Natural killer cell (primary cell): Measurements from ENCODE around the gene HPCA. TPM values are rescaled to one million over a fixed set of nuclear protein-coding genes. Genes with fewer than 3 reads are reported as not detected.

Experiments used
- ATAC-seq, 3 donors: fragments of 150-1000 bp in 2 of 3; fragments of 200-7000 bp in 1 of 3; cut with Tn5 transposase; 1 replicate in 1 of 3; 2 replicates in 2 of 3; pipeline ENCODE4 v1.10.0; 2021; ENCODE audit warnings: mild to moderate bottlenecking in 2 of 3, moderate library complexity in 2 of 3
- DNase-seq, 2 donors: peaks; one replicate each; pipeline versions ENCODE4 v3.0.0 to v3.0.0-alpha.2; 2013 to 2021; ENCODE audit warnings: mixed read lengths in 1 of 2
- H3K27ac ChIP-seq: one replicate; pipeline ENCODE4 v1.5.1; 2013; ENCODE audit warnings: mild to moderate bottlenecking, low read length
- H3K27me3 ChIP-seq: one replicate; pipeline ENCODE4 v1.6.1; 2013; ENCODE audit warnings: low read length; ENCODE audit not compliant: control insufficient read depth, insufficient read depth
- H3K36me3 ChIP-seq: one replicate; pipeline ENCODE4 v1.6.1; 2013; ENCODE audit warnings: low read length; ENCODE audit not compliant: control insufficient read depth, insufficient read depth
- H3K4me1 ChIP-seq: one replicate; pipeline ENCODE4 v1.6.1; 2013; ENCODE audit warnings: low read length; ENCODE audit not compliant: control insufficient read depth, insufficient read depth
- H3K4me3 ChIP-seq: one replicate; pipeline ENCODE4 v1.5.1; 2013; ENCODE audit warnings: low read length
- H3K9me3 ChIP-seq: one replicate; pipeline ENCODE4 v1.6.1; 2013; ENCODE audit warnings: low read length; ENCODE audit not compliant: control insufficient read depth, insufficient read depth
- H3K27ac Mint-ChIP-seq, 2 donors: one replicate each; pipeline ENCODE4 v1.8.0; 2022; ENCODE audit warnings: mild to moderate bottlenecking in 2 of 2, mixed read lengths in 2 of 2, moderate library complexity in 1 of 2
- H3K27me3 Mint-ChIP-seq, 2 donors: one replicate each; pipeline ENCODE4 v1.8.0; 2022; ENCODE audit warnings: low read depth in 2 of 2, mixed read lengths in 2 of 2
- H3K36me3 Mint-ChIP-seq: one replicate; pipeline ENCODE4 v1.8.0; 2022; ENCODE audit warnings: mixed read lengths
- H3K4me1 Mint-ChIP-seq, 2 donors: one replicate each; pipeline ENCODE4 v1.8.0; 2022; ENCODE audit warnings: mixed read lengths in 2 of 2
- H3K4me3 Mint-ChIP-seq: one replicate; pipeline ENCODE4 v1.8.0; 2022; ENCODE audit warnings: mild to moderate bottlenecking, moderate library complexity, mixed read lengths
- H3K9me3 Mint-ChIP-seq, 2 donors: one replicate each; pipeline ENCODE4 v1.8.0; 2022; ENCODE audit warnings: mixed read lengths in 2 of 2
- WGBS: methylation state at CpG from one replicate; pipeline ENCODE4 v1.1.7; 2013; ENCODE audit warnings: missing lambda C conversion rate; ENCODE audit not compliant: insufficient coverage; 5-methylcytosine and 5-hydroxymethylcytosine counted together
- intact Hi-C: fragments of 100-400 bp; cut with micrococcal nuclease; formaldehyde crosslinking; loops from one replicate; pipeline ENCODE4 v1.14.2; 2022
- total RNA-seq, 4 donors: library from RNA; stranded (reverse); fragments of 120-200 nt in 1 of 4; gene quantifications; one replicate each; pipeline versions ENCODE4 v1.2.3 to v1.2.4, GENCODE V29; 2013 to 2022
- TF ChIP-seq, protein P1 (sequence below): fragments of 200-600 bp; IDR thresholded peaks from one replicate; pipeline ENCODE4 v1.8.0; 2022; ENCODE audit warnings: antibody characterized with exemption

Gene HPCA
- total RNA-seq, 3 donors from 2014 or later (not counting 1 experiment from before 2014, with no cell fraction given): 0.59 TPM; not detected in 2

DNA sequence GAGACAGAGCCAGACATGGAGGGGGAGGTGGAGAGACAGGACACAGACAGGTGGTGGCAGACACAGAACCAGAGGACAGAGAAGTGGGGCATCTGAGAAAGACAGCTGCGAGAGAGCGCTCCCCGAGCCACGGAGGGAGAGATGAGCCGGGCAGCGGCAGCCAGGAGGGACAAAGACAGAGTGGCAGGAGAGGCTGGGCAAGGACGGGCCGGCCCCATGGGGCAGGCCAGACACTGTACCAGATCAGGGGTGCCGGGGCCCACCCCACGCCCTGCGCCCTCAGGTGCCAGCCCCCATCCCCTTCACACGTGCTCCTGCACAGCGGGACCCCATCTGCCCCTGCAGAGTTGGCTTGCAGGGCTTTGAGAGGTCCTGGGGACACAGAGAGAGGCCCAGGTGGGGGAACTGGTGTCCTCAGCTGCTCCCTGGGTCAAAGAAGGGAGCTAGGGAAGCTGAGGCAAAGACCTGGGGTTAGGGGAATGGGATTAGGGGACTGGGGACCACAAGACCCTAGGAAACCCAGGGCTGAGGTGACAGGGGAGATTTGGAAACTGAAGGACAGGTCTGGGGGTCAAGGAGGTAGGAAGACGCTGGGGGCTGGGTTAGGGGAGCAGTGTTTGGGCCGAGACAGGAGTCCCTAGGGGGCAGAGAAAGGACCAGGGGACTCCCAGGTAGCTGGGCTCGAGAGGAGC, 16.2 kb upstream of the HPCA start:
- Mint-ChIP-seq H3K27ac (peak overlapping the region in 1 of 2 donors; percentile 75), H3K4me3 (peak overlapping the region; percentile 68), H3K36me3 (no peaks in the 10 kb centered on the region), H3K27me3 (peaks cover 18 to 32% of the 10 kb centered on the region in 2 donors), H3K4me1 (peaks cover 0 to 26% of the 10 kb centered on the region in 2 donors), H3K9me3 (no peaks in the 10 kb centered on the region)
- intact Hi-C loops: loop anchor here (10.0 kb wide), 1 partner anchor 425 kb away; no protein-coding TSS in a partner anchor
- Histone ChIP-seq H3K36me3 (no peaks in the 10 kb centered on the region), H3K27ac (no peak overlapping the region), H3K4me3 (no peak overlapping the region), H3K27me3 (peaks cover 24% of the 10 kb centered on the region), H3K9me3 (no peaks in the 10 kb centered on the region), H3K4me1 (peaks cover 26% of the 10 kb centered on the region)
- ATAC-seq (no peak), DNase-seq (no peak)
- TF ChIP-seq, protein P1, sequence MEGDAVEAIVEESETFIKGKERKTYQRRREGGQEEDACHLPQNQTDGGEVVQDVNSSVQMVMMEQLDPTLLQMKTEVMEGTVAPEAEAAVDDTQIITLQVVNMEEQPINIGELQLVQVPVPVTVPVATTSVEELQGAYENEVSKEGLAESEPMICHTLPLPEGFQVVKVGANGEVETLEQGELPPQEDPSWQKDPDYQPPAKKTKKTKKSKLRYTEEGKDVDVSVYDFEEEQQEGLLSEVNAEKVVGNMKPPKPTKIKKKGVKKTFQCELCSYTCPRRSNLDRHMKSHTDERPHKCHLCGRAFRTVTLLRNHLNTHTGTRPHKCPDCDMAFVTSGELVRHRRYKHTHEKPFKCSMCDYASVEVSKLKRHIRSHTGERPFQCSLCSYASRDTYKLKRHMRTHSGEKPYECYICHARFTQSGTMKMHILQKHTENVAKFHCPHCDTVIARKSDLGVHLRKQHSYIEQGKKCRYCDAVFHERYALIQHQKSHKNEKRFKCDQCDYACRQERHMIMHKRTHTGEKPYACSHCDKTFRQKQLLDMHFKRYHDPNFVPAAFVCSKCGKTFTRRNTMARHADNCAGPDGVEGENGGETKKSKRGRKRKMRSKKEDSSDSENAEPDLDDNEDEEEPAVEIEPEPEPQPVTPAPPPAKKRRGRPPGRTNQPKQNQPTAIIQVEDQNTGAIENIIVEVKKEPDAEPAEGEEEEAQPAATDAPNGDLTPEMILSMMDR: no peak
- WGBS: 77% methylated on average over 16 of the region's 16 CpGs

DNA sequence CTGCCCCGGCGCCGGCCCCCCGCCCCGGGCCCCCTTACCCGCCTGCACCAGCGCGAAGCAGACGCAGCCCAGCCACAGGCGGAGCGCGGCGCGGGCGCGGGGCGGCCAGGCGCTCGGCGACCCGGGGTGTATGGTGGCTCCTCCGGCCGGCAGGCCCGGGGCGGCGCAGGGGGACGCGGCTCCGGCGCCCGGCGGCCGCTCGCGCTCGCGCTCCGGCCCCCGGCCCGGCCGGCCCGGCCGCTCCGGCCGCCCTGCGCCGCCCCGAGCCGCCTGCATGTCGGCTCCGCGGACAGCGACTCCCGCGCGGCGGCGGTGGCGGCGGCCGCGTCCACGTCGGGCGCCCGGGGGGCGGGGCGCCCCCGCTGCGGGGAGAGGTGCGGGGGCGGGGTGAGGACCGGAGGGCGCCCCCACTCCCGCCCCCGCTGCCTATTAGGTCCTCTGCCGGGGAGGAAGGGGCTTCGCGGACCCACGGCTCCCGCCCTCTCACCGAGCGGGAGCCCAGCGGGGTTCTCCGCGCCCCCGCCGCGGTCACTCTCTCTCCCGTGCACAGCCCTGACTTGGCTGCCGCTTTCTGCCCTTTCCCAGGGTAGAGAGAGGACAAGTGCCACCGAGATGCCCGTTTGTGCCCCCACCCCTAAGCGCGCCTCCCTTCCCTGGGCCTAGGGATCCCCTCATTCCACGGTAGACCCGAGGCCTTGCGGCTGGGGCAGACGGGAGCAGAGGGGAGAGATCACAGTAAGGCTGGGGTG, 15.5 kb upstream of the HPCA start, which contains the start of gene FNDC5:
TSS of gene FNDC5 (minus strand) at position 298 of the 749 bp plus-strand sequence.
- DNase-seq (no peak), ATAC-seq (peak; percentile 48 to 65 (median 57))
- Histone ChIP-seq H3K4me3 (no peak within 1 kb of the TSS), H3K27me3 (peaks cover 24% of the 10 kb centered on the region), H3K36me3 (no peaks in the 10 kb centered on the region), H3K4me1 (peaks cover 26% of the 10 kb centered on the region), H3K27ac (no peak within 1 kb of the TSS), H3K9me3 (no peaks in the 10 kb centered on the region)
- H3K36me3 Mint-ChIP-seq: no peaks in the 10 kb centered on the region
- intact Hi-C loops: loop anchor here (10.0 kb wide), 1 partner anchor 426 kb away; no protein-coding TSS in a partner anchor
- H3K27me3 Mint-ChIP-seq: peaks cover 25 to 39% of the 10 kb centered on the region in 2 donors
- H3K4me1 Mint-ChIP-seq: peaks cover 0 to 26% of the 10 kb centered on the region in 2 donors
- WGBS: 3% methylated on average over 99 of the region's 99 CpGs
- TF ChIP-seq, protein P1: no peak
- no peaks in the 10 kb centered on the region for H3K9me3 Mint-ChIP-seq
- H3K4me3 Mint-ChIP-seq: peak within 1 kb of the TSS; percentile 68
- H3K27ac Mint-ChIP-seq: peak within 1 kb of the TSS in 1 of 2 donors; percentile 75

DNA sequence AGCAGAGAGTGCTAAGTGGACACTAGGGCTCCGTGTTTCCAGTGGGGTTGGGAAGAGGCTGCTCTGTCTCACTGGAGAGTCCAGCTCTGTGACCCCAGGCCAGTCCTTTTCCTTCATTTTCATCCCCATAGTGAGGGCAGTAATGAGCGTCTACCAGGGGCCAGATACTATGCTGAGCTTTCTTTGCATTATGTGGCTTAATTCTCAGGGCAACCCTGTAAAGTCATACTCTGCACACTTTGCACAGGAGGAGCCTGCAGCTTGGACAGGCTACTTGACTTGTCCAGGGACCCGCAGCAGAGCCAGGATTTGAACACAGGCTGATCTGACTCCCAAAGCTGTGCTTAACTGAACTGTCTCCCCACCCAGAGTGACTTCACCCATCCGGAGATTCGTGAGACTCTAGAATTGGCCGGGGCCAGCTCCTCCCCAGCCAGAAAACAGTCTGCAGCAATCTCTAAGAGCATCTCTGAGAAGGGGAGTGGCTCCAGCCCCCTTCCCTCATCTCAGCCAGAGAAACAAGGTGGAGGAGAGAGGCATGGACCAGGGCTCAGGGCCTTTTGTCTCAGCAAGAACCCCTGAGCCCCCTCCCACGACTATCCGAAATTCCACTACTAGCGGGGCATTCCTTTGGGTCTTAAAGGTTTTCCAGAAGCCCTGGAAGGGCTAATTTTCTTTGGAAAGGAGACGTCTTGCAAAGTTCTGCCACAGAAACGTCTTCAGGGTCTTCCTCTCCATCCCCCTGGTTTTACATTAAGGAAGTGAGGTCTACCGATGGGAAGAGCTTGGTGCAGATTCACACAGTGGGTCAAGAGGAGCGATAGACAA, 14.7 kb upstream of the HPCA start:
- H3K4me1 Mint-ChIP-seq: peaks cover 0 to 26% of the 10 kb centered on the region in 2 donors
- peaks cover 24% of the 10 kb centered on the region for H3K27me3 ChIP-seq
- H3K9me3 Mint-ChIP-seq: no peaks in the 10 kb centered on the region
- H3K36me3 ChIP-seq: no peaks in the 10 kb centered on the region
- no peak overlapping the region for H3K4me3 ChIP-seq
- no peaks in the 10 kb centered on the region for H3K9me3 ChIP-seq
- ATAC-seq: no peak
- no peak overlapping the region for H3K27ac ChIP-seq
- H3K27me3 Mint-ChIP-seq: peaks cover 28 to 41% of the 10 kb centered on the region in 2 donors
- peak in 1 of 2 donors; percentile 21 for DNase-seq
- WGBS: 54% methylated on average over 12 of the region's 13 CpGs
- TF ChIP-seq, protein P1: no peak
- intact Hi-C loops: loop anchor here (1.0 to 10.0 kb wide), 3 partner anchors 159 to 427 kb away; no protein-coding TSS in a partner anchor
- no peak overlapping the region for H3K27ac Mint-ChIP-seq
- H3K4me3 Mint-ChIP-seq: peak overlapping the region; percentile 66
- H3K4me1 ChIP-seq: peaks cover 28% of the 10 kb centered on the region
- no peaks in the 10 kb centered on the region for H3K36me3 Mint-ChIP-seq
